Esophagus squamous epithelium (tissue), 4 donors: ENCODE measurements around the gene ZNF33A.

Experiments
- POLR2A ChIP-seq, 4 donors: fragments of 450-650 bp; IDR thresholded peaks; one replicate each; pipeline ENCODE4 v1.6.1; 2017; ENCODE audit warnings: antibody characterized with exemption in 4 of 4, mild to moderate bottlenecking in 4 of 4, moderate library complexity in 3 of 4
- TF ChIP-seq, protein P1 (sequence below), 6 experiments: fragments of 450-650 bp in 4 of 6; fragments of 200-600 bp in 2 of 6; sonication (generic) in 2 of 6; IDR thresholded peaks; one replicate each; pipeline ENCODE4 v1.5.1; 2016 to 2019; ENCODE audit warnings: antibody characterized with exemption in 6 of 6, mild to moderate bottlenecking in 4 of 6, moderate library complexity in 4 of 6

DNA sequence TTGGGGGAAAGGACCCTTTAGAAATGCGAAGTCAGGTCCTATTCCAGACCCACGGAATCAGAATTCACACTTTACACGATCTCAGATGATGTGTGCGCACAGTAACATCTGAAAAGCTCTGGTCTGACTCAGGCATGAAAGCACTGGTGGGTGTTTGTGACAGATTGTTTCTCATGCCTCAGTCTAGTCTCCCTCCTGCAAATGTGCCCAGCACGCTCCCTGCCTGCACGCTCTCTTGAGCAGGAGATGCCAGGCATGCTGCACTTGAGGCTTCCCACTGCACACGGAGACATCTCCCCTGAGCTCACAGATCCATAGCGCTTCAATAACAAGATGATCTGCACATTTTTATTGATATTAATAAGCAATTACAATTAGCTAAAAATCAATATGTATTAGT lies 60.0 kb downstream of the ZNF33A start:
- TF ChIP-seq, protein P1, sequence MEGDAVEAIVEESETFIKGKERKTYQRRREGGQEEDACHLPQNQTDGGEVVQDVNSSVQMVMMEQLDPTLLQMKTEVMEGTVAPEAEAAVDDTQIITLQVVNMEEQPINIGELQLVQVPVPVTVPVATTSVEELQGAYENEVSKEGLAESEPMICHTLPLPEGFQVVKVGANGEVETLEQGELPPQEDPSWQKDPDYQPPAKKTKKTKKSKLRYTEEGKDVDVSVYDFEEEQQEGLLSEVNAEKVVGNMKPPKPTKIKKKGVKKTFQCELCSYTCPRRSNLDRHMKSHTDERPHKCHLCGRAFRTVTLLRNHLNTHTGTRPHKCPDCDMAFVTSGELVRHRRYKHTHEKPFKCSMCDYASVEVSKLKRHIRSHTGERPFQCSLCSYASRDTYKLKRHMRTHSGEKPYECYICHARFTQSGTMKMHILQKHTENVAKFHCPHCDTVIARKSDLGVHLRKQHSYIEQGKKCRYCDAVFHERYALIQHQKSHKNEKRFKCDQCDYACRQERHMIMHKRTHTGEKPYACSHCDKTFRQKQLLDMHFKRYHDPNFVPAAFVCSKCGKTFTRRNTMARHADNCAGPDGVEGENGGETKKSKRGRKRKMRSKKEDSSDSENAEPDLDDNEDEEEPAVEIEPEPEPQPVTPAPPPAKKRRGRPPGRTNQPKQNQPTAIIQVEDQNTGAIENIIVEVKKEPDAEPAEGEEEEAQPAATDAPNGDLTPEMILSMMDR (IDR thresholded peaks at IDR 0.05) = no peak
- TF ChIP-seq POLR2A (IDR thresholded peaks at IDR 0.05) = no peak
